HG03457 (cell line): ENCODE measurements around the gene FHIT.

Source experiments
- ATAC-seq: cut with Tn5 transposase; IDR thresholded peaks from one replicate; pipeline ENCODE4 v1.9.1; 2021; ENCODE audit warnings: moderate number of reproducible peaks; ENCODE audit not compliant: unreplicated experiment

The FHIT gene

DNA sequence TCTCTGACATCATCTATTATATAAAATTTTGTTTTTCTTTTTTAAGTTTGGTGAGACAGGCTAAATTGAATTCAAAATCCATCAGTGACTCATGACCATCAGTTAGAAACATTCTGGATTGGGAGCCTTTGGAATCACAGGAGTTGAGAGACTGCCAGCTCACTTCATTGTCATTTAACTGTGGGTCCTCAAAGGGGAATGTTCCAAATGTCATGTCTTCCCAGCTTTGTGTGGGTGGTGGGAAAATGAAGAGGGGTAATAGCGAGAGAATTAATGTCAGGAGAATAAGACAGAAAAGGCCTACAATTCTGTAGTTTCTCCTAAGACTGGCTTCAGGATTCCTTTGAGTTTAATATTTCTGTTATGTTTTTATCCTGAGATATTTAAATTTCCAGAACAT, 1051.9 kb downstream of the FHIT start:
- ATAC-seq = no peak

DNA sequence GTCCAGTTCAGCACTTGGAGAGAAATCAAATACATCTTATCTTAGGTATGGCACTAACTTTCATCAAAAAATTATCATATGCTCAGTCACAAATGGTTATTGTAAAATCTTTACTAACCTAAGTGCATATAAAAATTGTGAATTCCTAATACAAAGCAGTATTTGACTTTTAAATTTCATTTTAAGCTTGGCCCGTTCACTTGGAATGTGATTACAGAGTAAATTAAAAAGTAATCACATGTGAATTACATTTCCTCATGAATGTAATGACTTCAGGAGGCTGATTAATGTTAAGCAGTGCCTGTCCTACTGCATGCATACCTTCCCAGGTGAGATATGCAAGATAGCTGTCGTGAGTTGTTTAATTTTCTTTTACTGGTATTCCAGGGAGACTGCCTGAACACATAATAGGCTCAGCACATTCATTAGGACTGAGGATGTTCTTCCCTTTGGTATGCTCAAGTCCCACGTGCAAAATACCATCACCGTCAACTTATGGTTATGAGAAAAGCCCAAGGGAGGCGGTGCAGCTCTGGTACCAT, 1053.0 kb downstream of the FHIT start:
- ATAC-seq = no peak

DNA sequence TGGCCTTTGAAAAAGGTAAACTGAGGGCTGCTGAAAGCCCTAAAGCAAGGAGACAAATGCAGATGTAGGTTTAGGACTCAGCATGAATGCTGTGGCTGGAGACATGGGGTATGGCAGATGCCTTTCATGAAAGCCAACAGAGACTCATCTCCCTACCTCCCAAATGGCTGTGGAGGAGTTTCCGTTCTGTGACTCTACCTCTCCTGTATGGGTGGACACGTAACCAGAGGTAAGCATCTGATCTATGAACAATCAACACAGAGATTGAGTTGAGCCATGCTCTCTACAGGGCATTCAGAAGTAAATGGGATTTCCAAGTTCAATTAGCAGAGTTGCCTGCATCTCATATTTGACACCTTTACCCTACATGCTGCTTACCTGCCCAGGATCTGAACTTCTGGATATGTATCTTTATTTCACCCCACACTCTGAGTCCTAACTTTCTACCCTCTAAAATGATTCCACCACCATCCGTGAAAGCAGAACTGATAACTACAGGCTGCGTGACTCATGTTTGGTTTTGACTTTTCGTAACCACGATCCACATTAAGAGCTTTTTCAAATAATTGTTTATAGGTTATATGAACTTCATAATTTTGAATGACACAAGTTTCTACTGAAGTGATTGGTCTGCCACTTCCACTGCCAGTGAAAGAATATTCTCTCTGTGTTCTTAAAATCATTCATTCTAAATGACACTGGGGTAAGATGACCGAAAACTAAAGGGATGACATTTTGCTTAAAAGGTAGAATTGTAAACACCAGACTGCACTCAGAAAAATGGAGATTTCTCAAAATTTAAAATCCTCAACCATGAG, 1058.7 kb downstream of the FHIT start:
- no peak for ATAC-seq

- no peak for ATAC-seq
Observed at GRCh38 chr3:60190073-60190472, 1061.2 kb downstream of the FHIT start.

DNA sequence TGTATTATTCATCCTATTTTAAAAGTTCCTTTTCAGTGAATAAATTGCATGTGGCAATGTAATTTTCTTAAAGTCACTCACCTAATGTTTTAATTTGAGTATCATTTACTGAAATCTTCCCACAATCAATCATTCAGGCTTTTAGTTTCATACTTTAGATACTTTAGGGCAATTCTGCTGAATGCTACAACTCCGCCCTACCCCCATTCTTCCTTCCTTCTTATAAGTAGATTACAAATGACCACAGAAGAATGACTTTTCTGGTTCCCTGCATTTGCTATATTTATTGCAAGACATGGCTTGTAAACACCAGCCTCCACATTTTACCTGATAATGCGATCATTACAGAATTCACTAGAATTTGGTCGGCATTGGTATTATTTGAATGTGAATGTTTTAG, 1061.9 kb downstream of the FHIT start:
- no peak for ATAC-seq

DNA sequence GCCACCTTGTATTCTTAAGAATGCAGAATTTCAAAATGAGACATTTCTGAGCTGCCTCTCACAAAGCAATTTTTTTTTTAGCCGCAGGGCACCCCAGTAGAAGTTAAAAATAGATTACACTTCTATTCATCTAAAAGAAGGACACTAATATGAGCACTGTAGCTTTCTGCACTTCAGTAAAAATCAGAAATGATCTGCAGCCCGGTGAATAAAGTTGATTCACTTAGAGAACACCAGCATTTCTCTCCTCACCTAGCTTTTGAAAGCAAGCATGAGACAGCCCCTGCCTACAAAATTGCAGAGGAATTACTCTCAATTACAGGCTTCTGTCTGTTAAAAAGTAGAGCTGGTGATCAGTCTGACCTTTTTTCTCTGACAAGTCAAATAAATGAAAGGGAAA, 1062.4 kb downstream of the FHIT start:
- ATAC-seq = no peak

DNA sequence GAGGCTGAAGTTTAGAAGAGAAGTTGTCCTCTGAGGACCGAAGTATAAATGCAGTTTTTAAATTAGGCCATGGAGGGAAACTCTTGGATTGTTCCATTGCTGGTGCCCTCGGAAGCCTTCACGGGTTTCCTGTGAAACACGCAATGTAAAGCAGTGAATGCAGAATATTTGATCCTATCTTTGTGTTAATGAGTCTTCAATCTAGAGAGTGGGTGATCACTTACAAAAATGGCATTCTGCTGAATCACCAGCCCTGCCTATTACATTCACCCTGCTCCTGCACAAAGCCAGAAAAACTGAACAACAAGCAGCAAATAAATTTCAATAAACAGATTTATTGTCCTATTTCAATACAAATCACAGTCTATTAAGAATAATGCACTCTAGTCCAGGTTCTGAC, 1063.9 kb downstream of the FHIT start:
- ATAC-seq = no peak

DNA sequence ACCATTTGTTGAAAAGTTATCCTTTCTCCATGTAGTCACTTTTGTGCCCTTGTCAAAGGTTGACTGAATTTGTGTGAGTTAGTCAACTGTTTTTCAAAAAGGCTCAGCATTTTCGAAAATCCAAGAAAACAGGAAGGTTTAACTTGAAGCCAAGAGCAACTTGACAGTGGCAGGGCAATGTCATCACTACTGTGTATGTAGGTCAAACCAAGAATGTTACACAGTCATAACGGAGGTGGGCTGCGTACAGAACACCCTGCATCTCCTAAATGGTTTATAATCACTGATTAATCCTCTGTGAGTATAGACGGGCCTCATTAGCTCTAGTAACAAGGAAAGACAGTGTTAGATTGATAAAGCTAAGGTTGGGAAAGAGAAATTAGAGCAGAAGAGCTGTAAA, 1064.9 kb downstream of the FHIT start:
- ATAC-seq = no peak

DNA sequence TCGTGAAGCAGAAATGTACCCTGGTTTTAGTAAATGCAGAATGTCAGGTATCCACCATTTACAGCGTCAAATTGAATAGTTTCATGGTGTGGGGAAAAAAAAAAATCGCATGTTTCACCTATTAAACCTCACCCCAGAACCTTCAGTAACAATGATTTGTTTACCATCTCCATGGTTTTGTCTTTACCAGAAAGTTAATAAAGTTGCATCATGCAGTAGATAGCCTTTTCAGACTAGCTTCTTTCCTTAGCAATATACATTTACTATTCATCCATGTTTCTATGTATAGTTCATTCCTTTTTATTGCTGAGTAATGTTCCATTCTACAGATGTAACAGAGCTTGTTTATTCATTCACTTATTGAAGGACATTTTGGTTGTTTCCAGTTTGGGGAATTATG, 1066.1 kb downstream of the FHIT start:
- ATAC-seq = no peak

DNA sequence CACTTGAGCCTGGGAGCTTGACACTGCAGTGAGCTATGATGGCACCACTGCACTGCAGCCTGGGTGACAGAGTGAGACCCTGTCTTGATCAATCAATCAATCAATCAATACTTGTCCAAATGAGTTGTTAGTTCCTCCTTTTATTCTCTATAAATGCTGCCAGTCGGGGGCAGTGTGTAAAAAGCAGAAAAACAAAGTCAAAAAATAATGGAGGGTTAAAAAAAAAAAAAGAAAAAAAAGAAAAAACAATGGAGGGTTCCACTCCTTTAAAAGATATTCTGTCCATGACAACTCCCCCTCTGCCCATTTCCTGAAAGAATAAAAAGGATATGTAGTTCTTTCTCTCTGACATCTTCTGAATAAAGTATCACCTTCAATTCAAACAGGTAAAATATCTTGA, 1068.6 kb downstream of the FHIT start:
- ATAC-seq = no peak

DNA sequence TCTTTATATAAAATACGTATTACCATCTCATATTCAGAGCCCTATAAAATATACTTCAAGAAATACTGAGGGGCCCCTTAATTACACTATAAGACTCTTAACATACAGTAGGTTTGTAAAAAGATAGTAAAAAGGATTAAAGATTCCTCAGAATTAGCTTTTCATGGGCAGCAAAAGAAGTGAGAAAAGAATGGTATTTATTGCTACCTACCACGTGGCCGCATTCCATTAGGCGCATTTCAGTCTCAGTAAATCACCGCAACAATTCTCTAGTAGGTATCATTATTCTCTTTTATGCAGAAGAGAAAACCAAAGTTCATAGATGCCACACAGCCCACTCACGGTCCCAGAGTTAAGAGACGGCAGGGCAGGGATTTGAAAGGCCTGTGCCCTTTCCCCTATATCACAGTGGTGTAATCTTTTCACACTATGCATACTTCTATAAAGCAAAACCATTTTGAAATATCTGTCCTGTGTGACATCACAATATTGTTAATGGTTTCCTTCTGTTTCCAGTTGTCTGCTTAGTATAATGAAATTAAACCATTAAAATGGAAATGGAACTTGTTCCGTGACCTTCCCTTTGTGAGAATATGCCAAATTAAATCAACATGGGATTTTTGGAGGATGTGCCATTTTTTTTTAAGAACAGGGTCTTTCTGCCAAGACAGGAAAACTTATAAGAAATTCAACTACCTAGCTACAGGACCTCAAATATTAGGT, 1072.2 kb downstream of the FHIT start:
- no peak for ATAC-seq

- no peak for ATAC-seq
Observed at GRCh38 chr3:60177726-60178125, 1073.5 kb downstream of the FHIT start.

GRCh38 chr3:60176614-60177013, 1074.6 kb downstream of the FHIT start:
- no peak for ATAC-seq

GRCh38 chr3:60175680-60176079, 1075.6 kb downstream of the FHIT start:
- no peak for ATAC-seq

DNA sequence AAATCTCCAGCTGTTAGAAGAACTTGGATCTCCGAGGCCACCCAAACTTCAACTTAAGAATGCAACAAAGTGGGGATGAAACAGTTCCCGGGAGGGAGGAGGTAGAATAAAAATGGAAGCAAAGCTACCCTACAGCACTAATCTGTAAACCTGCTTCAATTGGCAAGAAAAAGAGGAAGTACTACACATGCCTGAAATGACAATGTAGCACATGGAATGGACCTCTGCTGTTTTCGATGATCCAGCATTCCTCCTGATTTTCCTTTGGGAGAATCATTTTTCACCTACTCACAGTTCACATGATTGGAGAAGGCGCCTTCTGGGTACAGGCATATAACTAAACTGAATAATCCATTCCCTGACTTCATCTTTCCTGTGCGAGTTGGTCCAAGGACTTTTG, 1081.5 kb downstream of the FHIT start:
- no peak for ATAC-seq

- no peak for ATAC-seq
Observed at GRCh38 chr3:60167186-60167585, 1084.1 kb downstream of the FHIT start.

- no peak for ATAC-seq
Observed at GRCh38 chr3:60160822-60161748, 1090.2 kb downstream of the FHIT start.

GRCh38 chr3:60160111-60160821, 1091.0 kb downstream of the FHIT start:
- no peak for ATAC-seq

- ATAC-seq = no peak
Observed at GRCh38 chr3:60158035-60158434, 1093.2 kb downstream of the FHIT start.

DNA sequence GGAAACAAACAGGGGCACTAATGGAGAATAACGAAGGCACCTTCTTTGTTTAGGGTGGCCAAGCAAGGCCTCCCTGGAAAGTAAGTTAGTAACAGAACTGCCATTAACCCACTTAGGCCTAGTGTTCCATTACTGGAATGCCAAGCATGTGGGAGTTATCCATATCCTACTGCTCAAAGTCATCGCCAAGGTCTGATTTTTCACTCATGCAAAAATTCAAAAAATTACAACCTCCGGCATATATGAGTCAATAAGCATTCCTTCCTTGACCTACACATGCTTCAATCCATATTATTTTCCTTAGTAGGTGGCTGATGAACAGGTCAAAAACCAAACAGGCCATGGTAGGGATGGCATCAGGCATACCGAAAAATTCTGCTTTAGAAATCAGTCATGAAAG, 1097.2 kb downstream of the FHIT start:
- ATAC-seq = no peak
